Measurements from ENCODE around the gene EHD1. TPM values are rescaled to one million over a fixed set of nuclear protein-coding genes. Genes with fewer than 3 reads are reported as not detected.
A peak's percentile ranks its signal among the peaks of the same experiment; 100 is the strongest.

The EHD1 gene
- total RNA-seq, 2 experiments from 2014 or later, result 131 to 149 TPM

- peak overlapping the region; percentile 98 for H3K27ac Mint-ChIP-seq
- H3K27me3 Mint-ChIP-seq, result no peaks in the 10 kb centered on the region
- peaks cover 54% of the 10 kb centered on the region for H3K36me3 Mint-ChIP-seq (ENCODE audit: low read depth)
- no peak overlapping the region for H3K4me3 Mint-ChIP-seq
- H3K4me1 Mint-ChIP-seq, result peaks cover 91% of the 10 kb centered on the region
- ChIA-PET POLR2A (no interaction called here), CTCF (interaction anchor here (18.3 to 32.1 kb wide), 2 partner anchors 17 to 20 kb away, joined by 232 to 732 read pairs; partner anchors contain the start of genes CDC42BPG and EHD1)
- DNase-seq, result no peak
- no peaks in the 10 kb centered on the region for H3K9me3 Mint-ChIP-seq
Measured at GRCh38 chr11:64866173-64866491, 12.3 kb downstream of the EHD1 start.

DNA sequence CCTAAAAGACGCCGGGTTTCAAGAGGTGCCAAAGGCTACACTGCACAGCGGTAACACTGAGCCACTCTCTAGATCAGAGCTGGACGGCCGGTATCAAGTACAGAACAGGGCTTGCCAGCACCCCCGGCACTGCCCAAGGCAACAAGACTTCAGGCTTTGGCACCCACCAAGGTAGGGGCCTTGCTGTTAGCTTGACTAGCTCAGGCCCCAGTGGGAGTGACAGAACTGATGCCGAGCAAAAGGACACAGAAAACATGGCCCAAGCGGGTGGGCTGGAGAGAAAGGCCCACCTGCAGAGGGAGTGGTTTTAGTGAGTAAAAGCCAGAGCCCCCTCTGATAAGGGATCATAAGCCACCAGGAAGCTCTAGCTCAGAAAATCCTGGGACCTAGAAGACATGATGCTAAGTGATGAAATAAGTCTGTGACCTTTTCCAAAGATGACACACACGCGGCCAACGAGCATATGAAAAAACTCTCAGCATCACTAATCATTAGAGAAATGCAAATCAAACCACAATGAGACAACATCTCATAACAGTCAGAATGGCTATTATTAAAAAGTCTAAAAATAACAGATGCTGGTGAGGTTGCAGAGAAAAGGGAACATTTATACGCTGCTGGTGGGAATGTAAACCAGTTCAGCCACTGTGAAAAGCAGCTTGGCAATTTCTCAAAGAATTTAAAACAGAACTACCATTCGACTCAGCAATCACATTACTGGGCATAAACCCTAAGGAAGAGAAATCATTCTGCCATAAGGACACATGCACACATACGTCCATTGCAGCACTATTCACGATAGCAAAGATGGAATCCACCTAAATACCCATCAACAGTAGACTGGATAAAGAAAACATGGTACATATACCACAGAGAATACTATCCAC is 12.9 kb downstream of the EHD1 start:
- peaks cover 91% of the 10 kb centered on the region for H3K4me1 Mint-ChIP-seq
- H3K27me3 Mint-ChIP-seq, result no peaks in the 10 kb centered on the region
- ChIA-PET CTCF (interaction anchor here (18.3 to 32.1 kb wide), 2 partner anchors 17 to 21 kb away, joined by 232 to 732 read pairs; partner anchors contain the start of genes CDC42BPG and EHD1), POLR2A (no interaction called here)
- H3K27ac Mint-ChIP-seq, result peak overlapping the region; percentile 98
- peak overlapping the region; percentile 48 for H3K4me3 Mint-ChIP-seq
- H3K9me3 Mint-ChIP-seq, result no peaks in the 10 kb centered on the region
- H3K36me3 Mint-ChIP-seq (ENCODE audit: low read depth), result peaks cover 56% of the 10 kb centered on the region
- DNase-seq, result no peak

- Mint-ChIP-seq H3K27me3 (no peaks in the 10 kb centered on the region), H3K27ac (peak overlapping the region; percentile 98), H3K36me3 (ENCODE audit: low read depth) (peaks cover 59% of the 10 kb centered on the region), H3K4me3 (peak overlapping the region; percentile 48), H3K4me1 (peaks cover 92% of the 10 kb centered on the region), H3K9me3 (no peaks in the 10 kb centered on the region)
- ChIA-PET POLR2A (interaction anchor here (0.9 kb wide), 1 partner anchor 13 kb away, joined by 4 read pairs; no protein-coding TSS in a partner anchor), CTCF (interaction anchor here (0.6 to 32.1 kb wide), 5 partner anchors 16 to 847 kb away, joined by 3 to 732 read pairs (median 3); partner anchors contain the start of genes CDC42BPG and EHD1)
- no peak for DNase-seq
Measured at GRCh38 chr11:64864473-64865285, 13.7 kb downstream of the EHD1 start.

DNA sequence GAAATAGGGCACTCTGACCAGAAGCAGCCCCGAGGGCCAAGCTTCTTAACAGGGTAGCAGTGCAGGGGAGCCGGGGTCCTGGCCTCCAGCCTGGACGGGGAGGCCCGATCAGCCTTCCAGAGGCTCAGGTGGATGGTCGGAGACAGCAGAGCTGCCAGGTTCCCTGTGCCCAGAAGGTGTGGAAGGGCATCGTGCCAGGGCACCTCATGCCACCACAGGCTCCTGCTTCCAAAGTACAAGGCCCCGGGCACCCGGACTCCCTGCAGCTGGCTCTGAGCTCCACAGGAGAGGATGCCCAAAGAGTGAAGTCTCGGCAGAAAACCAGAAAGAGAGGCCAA is 14.3 kb downstream of the EHD1 start:
- CTCF ChIA-PET, result interaction anchor here (0.6 to 32.1 kb wide), 5 partner anchors 15 to 847 kb away, joined by 3 to 732 read pairs (median 3); partner anchors contain the start of genes CDC42BPG and EHD1
- H3K36me3 Mint-ChIP-seq (ENCODE audit: low read depth), result peaks cover 60% of the 10 kb centered on the region
- POLR2A ChIA-PET, result interaction anchor here (0.9 kb wide), 1 partner anchor 14 kb away, joined by 4 read pairs; no protein-coding TSS in a partner anchor
- H3K9me3 Mint-ChIP-seq, result no peaks in the 10 kb centered on the region
- H3K4me1 Mint-ChIP-seq, result peaks cover 92% of the 10 kb centered on the region
- peak overlapping the region; percentile 48 for H3K4me3 Mint-ChIP-seq
- H3K27me3 Mint-ChIP-seq, result no peaks in the 10 kb centered on the region
- no peak for DNase-seq
- H3K27ac Mint-ChIP-seq, result peak overlapping the region; percentile 98

- Mint-ChIP-seq H3K27me3 (no peaks in the 10 kb centered on the region), H3K27ac (peak overlapping the region; percentile 98), H3K4me1 (peaks cover 92% of the 10 kb centered on the region), H3K4me3 (peak overlapping the region; percentile 30), H3K36me3 (ENCODE audit: low read depth) (peaks cover 60% of the 10 kb centered on the region), H3K9me3 (no peaks in the 10 kb centered on the region)
- POLR2A ChIA-PET, result no interaction called here
- CTCF ChIA-PET, result interaction anchor here (0.6 to 32.1 kb wide), 4 partner anchors 15 to 848 kb away, joined by 3 to 732 read pairs (median 118); partner anchors contain the start of genes CDC42BPG and EHD1
- DNase-seq, result no peak
Measured at GRCh38 chr11:64863391-64864060, 14.9 kb downstream of the EHD1 start.

DNA sequence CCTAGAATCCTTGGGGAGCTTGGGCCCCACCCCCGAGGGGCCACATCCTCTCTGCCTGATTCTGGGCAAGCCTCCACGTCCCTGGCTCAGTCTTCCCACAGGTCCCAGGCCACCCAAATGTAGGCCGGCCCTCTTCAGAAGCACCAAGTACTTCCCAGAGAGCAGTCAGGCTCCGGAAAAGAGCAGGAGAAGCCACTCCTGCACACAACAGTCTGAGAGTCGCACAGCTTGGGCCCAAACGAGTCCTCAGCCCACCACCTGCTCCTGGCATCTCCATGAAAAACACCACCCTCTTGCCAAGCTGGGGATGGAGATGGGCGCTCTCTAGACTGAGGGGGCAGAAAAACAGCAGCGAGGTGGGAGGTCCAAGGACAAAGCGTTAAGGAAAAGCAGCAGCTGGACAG is 15.4 kb downstream of the EHD1 start:
- POLR2A ChIA-PET, result no interaction called here
- H3K9me3 Mint-ChIP-seq, result no peaks in the 10 kb centered on the region

GRCh38 chr11:64861227-64861975 is 17.0 kb downstream of the EHD1 start:
- POLR2A ChIA-PET, result no interaction called here
- no peak for DNase-seq
- CTCF ChIA-PET, result interaction anchor here (0.6 to 32.1 kb wide), 5 partner anchors 13 to 153 kb away, joined by 3 to 732 read pairs (median 6); partner anchors contain the start of genes ARL2, BATF2, CDC42BPG and EHD1
- Mint-ChIP-seq H3K27ac (peak overlapping the region; percentile 98), H3K9me3 (no peaks in the 10 kb centered on the region), H3K36me3 (ENCODE audit: low read depth) (peaks cover 59% of the 10 kb centered on the region), H3K27me3 (no peaks in the 10 kb centered on the region), H3K4me1 (peaks cover 94% of the 10 kb centered on the region), H3K4me3 (peak overlapping the region; percentile 74)

More for the DNA sequence above, 15.4 kb downstream of the EHD1 start:
- Mint-ChIP-seq H3K27me3 (no peaks in the 10 kb centered on the region), H3K36me3 (ENCODE audit: low read depth) (peaks cover 58% of the 10 kb centered on the region), H3K4me3 (peak overlapping the region; percentile 62), H3K27ac (peak overlapping the region; percentile 98), H3K4me1 (peaks cover 92% of the 10 kb centered on the region)
- no peak for DNase-seq
- CTCF ChIA-PET, result interaction anchor here (18.3 to 32.1 kb wide), 2 partner anchors 14 to 23 kb away, joined by 232 to 732 read pairs; partner anchors contain the start of genes CDC42BPG and EHD1

- peaks cover 62% of the 10 kb centered on the region for H3K36me3 Mint-ChIP-seq (ENCODE audit: low read depth)
- H3K9me3 Mint-ChIP-seq, result no peaks in the 10 kb centered on the region
- H3K27ac Mint-ChIP-seq, result peak overlapping the region; percentile 98
- H3K27me3 Mint-ChIP-seq, result no peaks in the 10 kb centered on the region
- ChIA-PET POLR2A (interaction anchor here (0.6 to 1.4 kb wide), 6 partner anchors 13 to 56 kb away, joined by 3 to 5 read pairs (median 3); no protein-coding TSS in a partner anchor), CTCF (interaction anchor here (0.6 to 32.1 kb wide), 6 partner anchors 10 to 96 kb away, joined by 3 to 732 read pairs (median 6); partner anchors contain the start of genes CDC42BPG and EHD1)
- peak overlapping the region; percentile 74 for H3K4me3 Mint-ChIP-seq
- peaks cover 94% of the 10 kb centered on the region for H3K4me1 Mint-ChIP-seq
- DNase-seq, result peak; percentile 82
Measured at GRCh38 chr11:64859542-64860414, 18.6 kb downstream of the EHD1 start.

GRCh38 chr11:64858467-64859263 is 19.8 kb downstream of the EHD1 start:
- peak; percentile 73 for DNase-seq
- H3K4me1 Mint-ChIP-seq, result peaks cover 94% of the 10 kb centered on the region
- H3K27me3 Mint-ChIP-seq, result no peaks in the 10 kb centered on the region
- ChIA-PET POLR2A (interaction anchor here (1.0 to 1.4 kb wide), 2 partner anchors 14 to 22 kb away, joined by 3 to 5 read pairs; no protein-coding TSS in a partner anchor), CTCF (interaction anchor here (0.6 to 32.1 kb wide), 7 partner anchors 10 to 241 kb away, joined by 3 to 732 read pairs (median 4); partner anchors contain the start of genes CDC42BPG and EHD1)
- H3K36me3 Mint-ChIP-seq (ENCODE audit: low read depth), result peaks cover 70% of the 10 kb centered on the region
- peak overlapping the region; percentile 98 for H3K27ac Mint-ChIP-seq
- H3K9me3 Mint-ChIP-seq, result no peaks in the 10 kb centered on the region
- H3K4me3 Mint-ChIP-seq, result peak overlapping the region; percentile 74

GRCh38 chr11:64857485-64857884 is 20.9 kb downstream of the EHD1 start:
- ChIA-PET CTCF (interaction anchor here (0.7 to 32.1 kb wide), 3 partner anchors 9 to 29 kb away, joined by 4 to 732 read pairs (median 232); partner anchors contain the start of genes CDC42BPG and EHD1), POLR2A (no interaction called here)
- Mint-ChIP-seq H3K4me3 (no peak overlapping the region), H3K36me3 (ENCODE audit: low read depth) (peaks cover 77% of the 10 kb centered on the region), H3K27ac (peak overlapping the region; percentile 79), H3K4me1 (peaks cover 94% of the 10 kb centered on the region), H3K27me3 (no peaks in the 10 kb centered on the region), H3K9me3 (no peaks in the 10 kb centered on the region)
- no peak for DNase-seq
